ENCODE results near the gene NEURL1B. TPM values are rescaled to one million over a fixed set of nuclear protein-coding genes. Genes with fewer than 3 reads are reported as not detected.
"Not testable (repeated sequence)": the region's sequence is repeated elsewhere in the genome, so short reads cannot be mapped to it uniquely, and the experiment has no call there.

Gene NEURL1B
- total RNA-seq, 4 donors from 2014 or later = 10.3 to 86.5 (median 17.8) TPM

DNA sequence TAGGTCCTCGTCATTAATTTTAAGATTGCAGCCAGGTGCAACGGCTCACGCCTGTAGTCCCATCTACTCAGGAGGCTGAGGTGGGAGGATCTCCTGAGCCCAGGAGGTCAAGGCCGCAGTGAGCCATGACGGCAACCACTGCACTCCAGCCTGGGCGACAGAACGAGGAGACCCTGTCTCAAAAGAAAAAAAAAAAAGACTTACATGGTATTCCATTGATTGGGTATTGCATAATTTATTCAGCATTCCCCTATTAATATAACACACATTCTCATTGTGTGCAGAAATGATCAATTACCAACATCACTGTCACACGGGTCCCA is 67.1 kb downstream of the NEURL1B start:
- ATAC-seq (ENCODE audit: low FRiP score) (no peak), DNase-seq (ENCODE audit: low spot score) (no peak)
- TF ChIP-seq, protein P1, sequence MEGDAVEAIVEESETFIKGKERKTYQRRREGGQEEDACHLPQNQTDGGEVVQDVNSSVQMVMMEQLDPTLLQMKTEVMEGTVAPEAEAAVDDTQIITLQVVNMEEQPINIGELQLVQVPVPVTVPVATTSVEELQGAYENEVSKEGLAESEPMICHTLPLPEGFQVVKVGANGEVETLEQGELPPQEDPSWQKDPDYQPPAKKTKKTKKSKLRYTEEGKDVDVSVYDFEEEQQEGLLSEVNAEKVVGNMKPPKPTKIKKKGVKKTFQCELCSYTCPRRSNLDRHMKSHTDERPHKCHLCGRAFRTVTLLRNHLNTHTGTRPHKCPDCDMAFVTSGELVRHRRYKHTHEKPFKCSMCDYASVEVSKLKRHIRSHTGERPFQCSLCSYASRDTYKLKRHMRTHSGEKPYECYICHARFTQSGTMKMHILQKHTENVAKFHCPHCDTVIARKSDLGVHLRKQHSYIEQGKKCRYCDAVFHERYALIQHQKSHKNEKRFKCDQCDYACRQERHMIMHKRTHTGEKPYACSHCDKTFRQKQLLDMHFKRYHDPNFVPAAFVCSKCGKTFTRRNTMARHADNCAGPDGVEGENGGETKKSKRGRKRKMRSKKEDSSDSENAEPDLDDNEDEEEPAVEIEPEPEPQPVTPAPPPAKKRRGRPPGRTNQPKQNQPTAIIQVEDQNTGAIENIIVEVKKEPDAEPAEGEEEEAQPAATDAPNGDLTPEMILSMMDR (IDR thresholded peaks at IDR 0.05) = no peak

DNA sequence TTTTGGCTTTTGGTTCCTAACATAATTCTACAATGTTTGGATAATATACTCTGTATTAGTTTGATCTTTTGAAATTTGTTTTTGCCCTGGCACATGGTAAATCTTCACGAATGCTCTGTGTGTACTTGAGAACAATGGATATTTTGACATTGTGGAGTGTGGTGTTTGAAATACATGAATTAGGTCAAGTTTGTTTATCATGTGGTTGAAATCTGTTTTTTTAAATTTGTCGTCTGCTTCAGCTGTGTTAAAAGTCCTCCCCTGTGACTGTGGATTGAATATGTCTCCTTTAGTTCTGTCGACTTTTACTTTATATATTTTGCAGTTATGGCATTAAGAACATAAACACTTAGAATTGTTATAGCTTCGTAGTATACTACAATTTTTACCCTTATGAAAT is 69.6 kb downstream of the NEURL1B start:
- DNase-seq (ENCODE audit: low spot score) (no peak), ATAC-seq (ENCODE audit: low FRiP score) (no peak)
- TF ChIP-seq, protein P1 (IDR thresholded peaks at IDR 0.05) = no peak

DNA sequence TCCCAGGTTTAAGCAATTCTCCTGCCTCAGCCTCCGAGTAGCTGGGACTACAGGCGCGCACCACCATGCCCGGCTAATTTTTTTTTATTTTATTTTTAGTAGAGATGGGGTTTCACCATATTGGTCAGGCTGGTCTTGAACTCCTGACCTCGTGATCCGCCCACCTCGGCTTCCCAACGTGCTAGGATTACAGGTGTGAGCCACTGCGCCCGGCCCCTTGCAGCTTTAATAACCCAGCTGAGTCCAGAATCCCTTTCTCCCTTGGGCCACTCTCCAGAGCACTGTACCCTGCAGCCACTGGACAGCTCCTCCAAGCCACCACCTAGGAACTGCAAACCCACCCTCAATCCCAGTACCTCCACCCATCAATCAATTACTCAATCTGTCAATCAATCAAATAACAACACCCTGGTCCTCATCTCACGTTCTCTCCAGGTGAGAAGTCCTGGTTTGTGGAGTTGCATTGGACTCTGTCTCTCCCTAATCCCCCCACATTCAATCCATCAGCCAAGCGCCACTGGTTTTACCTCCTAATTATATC is 70.3 kb downstream of the NEURL1B start:
- not testable (repeated sequence) for ATAC-seq (ENCODE audit: low FRiP score); DNase-seq (ENCODE audit: low spot score)

DNA sequence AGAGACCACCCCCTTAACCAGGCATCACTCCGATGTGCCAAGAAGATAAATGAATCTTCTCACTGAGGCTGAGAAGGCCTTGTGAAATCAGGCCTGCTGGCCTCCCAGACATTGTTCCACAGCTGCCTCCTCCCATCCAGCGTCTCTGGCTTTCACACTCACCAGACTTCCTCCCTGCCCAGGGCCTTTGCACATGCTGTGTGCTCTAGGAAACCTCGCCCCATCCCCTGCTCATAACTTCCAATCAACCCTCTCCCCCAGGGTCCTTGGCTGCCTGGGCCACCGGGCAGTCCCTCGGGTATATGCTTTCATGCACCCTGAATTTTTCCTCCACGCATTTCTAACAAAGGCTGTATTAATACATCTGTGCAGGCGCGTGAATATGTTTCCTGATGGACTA is 71.5 kb downstream of the NEURL1B start:
- DNase-seq (ENCODE audit: low spot score) (no peak), ATAC-seq (ENCODE audit: low FRiP score) (no peak)

DNA sequence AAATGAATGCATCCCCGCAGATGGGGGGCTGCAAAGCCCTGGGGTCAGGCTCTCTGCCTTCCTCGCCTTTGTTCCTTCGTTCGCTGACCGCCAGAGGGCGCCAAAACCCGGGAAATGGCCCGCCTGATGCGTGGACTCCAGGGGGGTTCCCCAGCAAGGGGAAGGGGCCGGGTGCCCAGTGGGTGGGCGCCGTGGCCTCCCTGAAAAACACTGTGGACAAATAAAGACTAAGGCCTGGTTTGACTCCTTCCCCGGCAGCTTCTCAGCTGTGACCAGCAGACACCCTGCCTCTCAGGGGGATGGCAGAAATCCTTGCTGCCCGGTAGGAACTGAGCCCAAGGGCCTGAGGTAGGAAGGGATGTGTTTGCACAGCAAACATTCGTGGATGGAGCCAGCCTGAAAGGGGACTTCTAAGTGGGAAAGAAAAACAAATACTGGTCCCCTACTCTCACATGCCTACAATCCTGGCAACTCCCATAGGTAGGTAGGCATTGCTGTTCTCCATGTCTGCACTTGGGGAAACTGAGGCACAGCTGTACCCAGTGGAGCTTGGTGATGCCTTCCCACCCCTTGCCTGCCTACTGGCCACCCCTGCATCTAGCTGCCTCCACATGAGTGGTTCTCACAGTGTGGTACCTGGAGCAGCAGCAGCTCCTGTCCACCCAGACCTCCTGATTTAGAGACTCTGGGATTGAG is 72.2 kb downstream of the NEURL1B start:
- ATAC-seq (ENCODE audit: low FRiP score) = no peak
- DNase-seq (ENCODE audit: low spot score) = peak; percentile 72
- TF ChIP-seq, protein P1 (IDR thresholded peaks at IDR 0.05) = peak in 2 of 3 donors; percentile 69 to 76

More for the DNA sequence above, 71.5 kb downstream of the NEURL1B start:
- TF ChIP-seq, protein P1 (IDR thresholded peaks at IDR 0.05) = no peak

DNA sequence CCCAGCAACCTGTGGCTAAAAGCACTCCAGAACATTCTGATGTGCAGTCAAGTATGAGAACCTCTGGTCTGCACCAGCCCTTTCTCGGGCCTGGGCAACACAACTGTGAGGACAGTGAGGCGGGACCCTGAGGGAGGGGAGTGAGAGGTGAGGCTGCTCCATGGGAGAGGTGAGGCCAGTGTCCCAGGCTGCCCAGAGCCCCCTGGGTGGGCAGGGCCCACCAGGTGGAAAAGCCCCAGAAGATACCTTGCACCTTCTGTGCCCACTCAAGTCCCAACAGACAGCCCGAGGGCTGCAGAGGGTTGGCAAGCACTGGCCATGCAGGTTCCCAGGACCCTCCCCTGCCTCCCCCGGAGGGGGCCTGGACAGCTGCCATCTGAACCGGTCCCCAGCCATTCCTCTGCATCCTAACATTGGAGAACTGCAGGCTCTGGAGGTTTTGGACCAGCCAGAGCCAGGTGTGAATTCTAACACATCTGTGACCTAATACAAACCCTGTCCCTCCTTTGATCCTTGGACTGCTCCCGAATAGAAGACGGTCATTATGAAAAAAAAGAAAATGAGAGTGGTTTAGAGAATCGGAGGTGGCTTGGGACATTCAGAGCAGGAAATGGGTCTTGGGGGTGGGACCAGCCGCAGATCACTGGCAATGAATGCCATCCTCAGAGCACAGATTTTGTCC is 72.9 kb downstream of the NEURL1B start:
- ATAC-seq (ENCODE audit: low FRiP score) (no peak), DNase-seq (ENCODE audit: low spot score) (no peak)
- TF ChIP-seq, protein P1 (IDR thresholded peaks at IDR 0.05) = no peak

DNA sequence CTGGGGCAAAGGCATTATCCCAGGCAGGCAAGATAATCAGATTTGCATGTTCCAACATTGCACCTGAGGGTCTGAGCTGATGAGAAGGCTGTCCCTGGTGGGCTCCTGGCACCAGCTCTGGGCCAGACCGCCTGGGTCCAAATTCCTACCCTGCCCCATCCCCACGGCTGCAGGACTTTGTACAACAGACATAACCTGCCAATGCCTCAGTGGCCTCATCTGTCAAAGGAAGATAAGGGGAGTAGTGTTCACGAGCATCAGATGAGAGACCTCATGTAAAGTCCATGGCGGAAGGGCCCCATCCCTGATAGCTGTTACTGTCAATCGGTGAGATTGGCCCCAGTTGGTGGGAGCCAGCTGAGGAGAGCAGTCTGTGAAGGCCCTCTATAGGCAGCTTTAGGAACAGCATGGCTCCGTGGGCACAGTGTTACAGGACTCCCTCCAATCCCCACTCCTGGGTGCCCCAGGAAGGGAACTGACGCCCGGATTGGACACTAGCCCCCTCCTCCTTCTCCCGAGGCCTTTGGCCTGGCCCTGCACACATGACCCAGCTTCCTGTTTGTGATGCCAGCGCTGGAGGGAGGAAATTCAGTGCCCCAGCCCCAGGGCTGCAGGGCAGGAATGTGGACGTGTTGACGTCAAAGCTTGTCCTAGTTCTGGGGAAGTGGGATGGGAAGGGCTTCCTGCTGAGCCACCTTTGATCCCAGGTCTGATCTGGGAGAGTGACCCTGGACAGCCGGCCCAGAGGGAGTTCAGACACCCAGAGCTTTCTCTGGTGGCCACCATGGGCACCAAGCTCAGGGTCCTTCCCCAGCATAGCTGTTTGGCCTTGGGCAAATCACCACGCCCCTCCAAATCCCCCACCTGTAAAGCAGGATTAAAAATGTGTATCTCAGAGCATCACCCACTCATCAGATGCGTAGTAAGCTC is 73.7 kb downstream of the NEURL1B start:
- peak; percentile 76 for DNase-seq (ENCODE audit: low spot score)
- ATAC-seq (ENCODE audit: low FRiP score) = peak; percentile 72
- TF ChIP-seq, protein P1 (IDR thresholded peaks at IDR 0.05) = peak in 1 of 3 donors; percentile 15

Data from omental fat pad (tissue), 4 donors.